Hematopoietic multipotent progenitor cell treated with erythropoietin and hydrocortisone succinate and interleukin-3 and kit ligand, for 4 days (in vitro differentiated cells): Measurements from ENCODE around the gene RTKN.

Experiments
- DNase-seq: peaks from one replicate; pipeline ENCODE4 v3.0.0-alpha.2; 2015

Gene RTKN

DNA sequence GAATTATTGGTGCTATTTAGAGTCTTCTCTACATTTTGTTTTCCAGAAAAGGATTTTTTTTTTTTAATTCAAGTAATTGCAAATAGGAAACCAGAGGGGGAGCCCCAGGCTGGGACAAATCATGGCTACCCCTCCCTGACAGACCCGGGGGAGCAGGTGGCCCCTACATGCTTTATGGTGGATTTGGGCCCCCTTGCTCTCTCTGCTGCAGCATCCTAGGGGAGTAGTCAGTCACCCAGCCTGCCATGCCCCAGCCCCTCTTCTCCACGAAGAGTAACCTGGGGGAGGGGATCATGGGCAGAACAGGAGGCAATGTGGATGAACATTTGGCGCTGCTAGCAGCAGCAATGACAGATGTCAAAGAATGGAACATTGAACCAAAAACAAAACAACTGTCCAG is 25.0 kb downstream of the RTKN start:
- peak; percentile 32 for DNase-seq

DNA sequence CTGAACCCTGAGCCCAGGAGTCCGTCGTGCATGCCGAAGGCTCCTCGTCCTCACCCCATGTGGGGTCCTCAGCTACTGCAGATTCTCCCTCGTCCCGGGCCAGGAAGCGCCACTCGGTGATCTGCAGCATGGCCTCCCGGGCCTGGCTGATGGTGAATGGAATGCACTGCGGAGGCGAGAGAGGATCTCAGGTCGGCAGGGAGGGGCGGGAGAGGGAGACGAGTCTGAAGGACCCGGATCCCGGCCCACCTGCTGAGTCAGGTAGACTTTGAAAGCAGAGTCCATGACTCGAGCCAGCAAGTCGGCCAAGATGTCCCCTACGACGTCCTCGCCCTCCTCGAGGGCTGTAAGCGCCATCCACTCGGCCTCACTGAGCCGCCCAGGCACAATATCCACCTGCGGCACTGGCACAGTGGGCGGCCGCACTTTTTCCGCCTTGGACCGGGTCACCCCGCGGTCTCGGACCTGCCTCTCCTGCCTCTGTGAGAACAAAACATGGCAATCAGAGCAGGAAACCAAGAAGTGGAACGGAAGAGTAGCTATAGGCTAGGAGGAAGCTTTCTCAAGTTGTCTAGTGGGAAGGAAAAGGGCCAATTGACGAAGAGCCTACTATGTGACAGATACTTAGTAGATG is 25.9 kb downstream of the RTKN start:
- no peak for DNase-seq

DNA sequence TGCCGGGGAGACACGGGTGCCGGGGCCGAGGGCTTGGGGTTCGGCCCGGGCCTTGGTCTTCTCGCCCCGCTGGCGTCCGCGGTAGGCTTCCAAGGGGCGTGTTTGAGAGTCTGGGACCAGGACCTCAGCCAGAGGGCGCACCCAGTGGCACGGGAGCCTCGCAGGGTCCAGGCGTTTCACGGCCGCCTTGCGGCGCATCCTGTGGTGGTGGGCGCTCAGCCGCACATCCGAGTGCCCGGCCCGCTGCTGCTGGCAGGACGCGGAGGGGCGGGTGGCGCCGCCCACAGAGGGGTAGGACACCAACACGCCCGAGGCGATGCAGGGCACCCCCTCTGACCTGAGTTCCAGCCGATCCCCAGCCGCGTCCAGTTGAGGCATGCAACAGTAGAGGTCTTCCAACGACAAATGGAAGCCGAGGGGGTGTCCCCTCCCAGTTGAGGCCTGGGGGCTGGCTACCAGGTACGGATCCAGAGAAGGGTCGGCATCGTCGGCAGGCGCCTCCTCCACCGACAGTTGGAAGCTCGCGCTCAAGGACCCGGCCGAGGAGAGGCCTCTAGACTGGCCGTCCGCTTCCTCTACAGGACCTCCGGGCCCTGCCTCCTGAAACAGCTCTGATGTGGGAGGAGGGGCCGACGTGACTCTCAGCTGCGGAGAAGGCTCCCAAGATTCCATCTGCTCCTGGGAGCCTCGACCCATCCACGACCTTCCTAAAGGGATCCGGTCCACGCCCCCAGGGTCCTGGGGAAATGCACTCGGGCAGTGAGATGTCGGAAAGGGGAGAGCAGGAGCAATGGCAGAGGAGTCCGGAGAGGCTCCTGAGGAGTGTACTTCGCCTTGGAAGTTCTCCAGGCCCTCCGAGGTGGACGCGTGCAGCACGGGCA is 26.6 kb downstream of the RTKN start:
- peak; percentile 50 for DNase-seq

DNA sequence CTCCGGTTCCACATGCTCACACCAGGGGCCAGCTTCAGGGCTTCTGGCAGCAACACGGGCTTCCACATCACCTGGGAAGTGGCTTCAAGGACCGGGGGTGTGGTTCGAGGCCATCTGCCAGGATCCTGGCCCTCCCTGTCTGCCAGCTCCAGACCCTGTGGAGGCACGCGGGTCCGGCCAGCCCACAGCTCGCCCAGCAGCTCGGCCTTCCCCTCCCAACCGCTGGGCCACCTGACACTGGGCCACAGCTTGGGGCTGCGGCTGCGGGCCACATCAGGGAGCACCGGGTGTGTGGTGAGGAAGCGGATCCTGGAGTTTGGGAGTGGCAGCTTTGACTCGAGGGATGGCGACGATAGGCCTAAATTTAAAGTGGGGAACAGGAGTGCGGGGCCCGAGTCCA is 27.3 kb downstream of the RTKN start:
- no peak for DNase-seq

DNA sequence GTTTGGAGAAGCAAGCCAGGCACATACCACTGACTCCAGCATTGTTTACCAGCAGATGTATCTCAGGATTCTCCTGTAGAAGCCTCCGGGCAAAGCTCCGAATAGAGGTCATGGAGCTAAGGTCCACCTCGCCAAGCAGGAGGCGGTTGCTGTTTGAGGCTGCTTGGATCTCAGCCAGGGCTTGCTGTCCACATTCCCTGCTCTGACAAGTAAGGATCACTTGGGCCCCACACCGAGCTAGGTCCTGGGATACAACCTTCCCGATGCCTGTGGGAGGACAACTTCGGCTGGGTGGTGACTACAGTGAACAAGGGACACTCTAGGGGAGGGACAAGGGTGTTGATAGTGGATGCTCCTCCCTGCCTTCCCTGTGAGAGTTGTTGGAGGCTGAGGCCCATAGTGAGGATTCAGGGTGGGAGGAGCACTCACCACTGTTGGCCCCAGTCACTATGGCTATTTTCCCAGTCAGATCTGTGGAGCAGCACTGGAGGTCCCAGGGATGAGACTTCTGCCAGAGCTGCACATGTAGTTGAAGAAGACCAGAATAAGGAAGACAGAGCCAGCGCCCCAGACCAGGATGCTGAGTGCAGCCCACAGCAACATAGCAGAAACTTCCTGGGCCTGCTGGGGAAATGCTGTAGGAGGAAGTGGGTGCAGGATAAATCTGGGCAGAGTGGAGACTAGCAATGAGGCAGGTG is 28.6 kb downstream of the RTKN start:
- DNase-seq, result no peak

DNA sequence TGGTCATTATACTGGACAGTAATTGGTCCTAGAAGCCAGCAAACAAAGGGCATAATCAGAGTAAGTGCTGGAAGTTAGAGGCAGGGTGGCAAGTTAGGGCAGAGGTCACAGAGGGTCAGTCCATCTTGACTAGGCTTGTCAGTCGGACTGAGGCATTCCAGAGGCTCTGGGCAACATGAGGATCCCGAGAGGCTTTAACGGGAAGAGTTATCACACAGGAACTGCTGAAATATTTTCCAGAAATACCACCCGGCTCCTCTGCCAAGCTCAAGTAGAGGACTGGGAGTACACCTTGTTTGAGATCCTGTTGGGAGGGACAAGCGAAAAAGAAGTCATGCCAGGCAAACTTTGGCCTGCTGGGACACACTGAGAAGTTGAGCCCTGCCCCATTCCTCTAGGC is 34.1 kb downstream of the RTKN start:
- DNase-seq, result no peak

DNA sequence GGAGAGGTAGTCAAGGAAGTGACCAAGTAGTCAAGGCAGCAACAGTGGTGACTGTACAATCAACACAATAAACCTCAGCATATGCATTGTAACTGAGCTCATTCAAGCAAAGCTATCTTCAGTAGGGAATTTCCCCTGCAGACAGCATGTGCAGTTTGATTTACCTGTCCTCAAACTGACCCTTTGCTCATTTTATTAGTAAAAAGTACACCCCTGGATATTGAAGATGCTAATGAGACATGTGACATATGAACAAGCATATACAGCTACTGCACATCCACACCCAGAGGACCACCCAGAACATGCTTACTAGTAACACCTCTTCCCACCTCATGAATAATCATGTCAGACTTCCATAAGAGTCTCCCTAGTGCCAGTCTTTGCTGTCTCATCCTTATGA is 35.7 kb downstream of the RTKN start:
- DNase-seq, result no peak

DNA sequence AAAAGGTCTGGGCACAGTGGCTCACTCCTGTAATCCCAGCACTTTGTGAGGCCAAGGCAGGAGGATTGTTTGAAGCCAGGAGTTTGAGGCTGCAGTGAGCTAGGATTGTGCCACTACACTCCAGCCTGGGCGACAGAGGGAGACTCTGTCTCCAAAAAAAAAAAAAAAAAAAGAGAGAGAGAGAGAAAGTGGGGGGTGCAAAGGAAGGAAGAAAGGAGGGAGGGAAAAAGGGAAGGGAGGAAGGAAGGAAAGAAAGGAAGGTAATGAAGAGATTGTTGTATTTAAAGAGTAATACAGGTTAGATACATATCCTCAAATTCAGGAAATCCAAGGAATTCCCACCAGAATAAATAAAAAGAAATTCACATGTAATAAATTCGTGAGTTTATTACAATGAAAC is 39.8 kb downstream of the RTKN start:
- DNase-seq, result no peak

DNA sequence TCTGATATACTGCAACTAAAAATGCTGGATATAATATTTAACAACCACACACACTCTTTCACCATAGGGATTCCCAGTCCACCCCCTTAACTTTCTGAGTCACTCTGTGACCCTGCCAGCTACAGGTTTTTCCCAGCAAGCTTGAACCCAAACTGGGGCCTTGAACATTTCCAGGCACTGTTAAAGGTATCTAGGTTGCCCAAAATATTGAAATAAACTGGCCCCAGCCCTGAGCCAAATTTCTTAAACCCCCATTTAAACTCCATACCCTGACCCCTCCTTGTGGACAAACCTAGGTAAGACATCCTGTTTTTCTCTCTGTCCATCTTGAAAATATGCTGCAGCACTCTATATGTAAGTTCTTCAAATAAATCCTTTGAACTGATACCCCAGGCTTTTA is 42.0 kb downstream of the RTKN start:
- DNase-seq, result peak; percentile 78

DNA sequence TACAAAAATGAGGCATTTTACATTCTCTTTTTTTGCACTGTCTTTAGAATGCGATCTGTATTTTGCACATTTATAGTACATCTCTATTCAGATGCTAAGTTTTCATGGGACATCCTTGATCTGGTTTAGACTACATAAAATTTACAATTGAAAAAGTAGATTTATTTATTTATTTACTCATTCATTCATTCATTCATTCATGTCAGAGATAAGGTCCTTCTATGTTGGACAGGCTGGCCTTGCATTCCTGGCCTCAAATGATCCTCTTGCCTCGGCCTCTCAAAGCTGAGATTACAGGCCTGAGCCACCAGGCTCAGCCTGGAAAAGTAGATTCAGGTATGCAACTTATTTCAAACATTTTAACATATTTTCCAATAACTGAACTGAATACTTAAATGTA is 45.6 kb downstream of the RTKN start:
- no peak for DNase-seq

DNA sequence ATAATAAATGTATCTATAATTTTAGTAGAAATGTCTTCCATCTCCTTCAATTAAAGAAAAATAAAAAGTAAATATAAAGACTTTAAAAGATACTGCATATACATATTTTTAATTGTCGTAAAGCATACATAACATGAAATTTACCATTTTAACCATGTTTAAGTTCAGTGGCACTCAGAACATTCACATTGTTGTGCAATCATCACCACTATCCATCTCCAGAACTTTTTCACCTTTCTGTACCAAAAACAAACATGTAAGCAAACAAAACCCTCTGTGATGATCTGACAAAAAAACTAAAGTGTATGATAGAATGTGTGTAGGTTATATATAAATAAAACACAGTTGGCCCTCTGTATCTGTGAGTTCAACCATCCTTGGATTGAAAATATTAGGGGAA is 48.2 kb downstream of the RTKN start:
- no peak for DNase-seq

DNA sequence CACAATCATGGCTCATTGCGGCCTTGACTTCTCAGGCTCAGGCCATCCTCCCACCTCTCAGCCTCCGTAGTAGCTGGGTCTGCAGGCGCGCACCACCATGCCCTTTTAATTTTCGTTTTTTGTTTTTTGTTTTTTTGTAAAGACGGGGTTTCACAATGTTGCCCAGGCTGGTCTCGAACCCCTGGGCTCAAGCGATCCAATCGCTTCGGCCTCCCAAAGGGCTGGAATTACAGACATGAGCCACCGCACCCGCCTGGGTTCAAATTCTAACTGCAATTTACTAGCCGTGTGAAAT is 49.3 kb downstream of the RTKN start:
- no peak for DNase-seq

DNA sequence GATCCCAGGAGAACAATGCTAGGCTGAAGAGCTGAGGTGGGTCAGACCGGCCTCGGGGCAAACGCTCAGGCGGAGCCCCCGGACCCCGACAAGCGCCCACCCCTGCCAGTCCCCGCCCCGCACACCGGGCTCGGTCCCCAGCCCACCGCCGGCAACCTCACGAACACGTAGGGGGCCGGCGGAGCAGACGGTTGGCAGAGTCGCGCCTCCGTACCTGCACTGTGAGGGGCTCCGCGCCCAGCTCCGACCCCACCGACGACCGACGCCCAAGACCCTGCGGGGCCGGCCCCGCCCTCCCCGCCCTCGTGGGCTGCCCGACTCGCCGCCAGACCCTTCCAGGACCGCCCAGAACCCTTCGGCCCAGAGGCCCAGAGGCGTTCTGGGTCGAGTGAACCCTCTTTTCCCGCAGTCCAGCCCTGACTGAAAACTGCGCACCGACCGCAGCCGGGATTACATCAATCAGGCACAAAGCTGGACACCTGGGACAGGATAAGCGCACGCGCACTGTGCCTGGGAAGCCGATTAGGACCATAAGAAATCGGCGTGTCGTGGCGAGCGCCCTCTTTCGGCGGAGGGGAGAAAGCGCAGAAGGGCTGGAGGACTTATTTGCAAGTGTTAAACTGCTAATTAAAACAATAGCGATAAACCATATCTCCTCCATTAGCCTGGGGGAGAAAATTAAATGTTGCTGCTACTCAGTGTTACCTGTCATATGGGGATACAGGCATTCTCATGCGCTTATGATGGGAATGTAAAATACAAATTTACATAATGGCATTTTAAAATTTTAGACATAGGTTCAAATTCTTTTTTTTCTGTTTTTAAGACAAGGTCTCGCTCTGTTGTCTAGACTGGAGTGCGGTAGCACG is 49.9 kb downstream of the RTKN start:
- DNase-seq, result peak; percentile 97

DNA sequence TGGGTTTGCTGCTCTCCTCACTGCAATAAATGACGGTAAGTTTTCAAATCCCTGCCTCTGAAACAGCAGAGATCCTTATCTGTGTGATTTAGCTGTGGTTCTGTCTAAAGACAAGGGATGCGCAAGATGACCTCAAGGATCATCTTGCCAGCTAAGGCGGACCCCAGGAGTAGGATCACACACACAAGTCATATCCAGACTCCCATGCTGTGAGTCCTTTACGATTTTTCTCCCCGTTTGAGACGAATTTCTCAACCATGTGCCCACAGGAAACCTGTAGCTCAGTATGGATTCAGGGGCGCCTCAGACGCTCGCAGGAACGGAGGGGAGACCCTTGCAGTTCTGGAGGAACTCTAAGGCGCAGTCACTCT is 50.5 kb downstream of the RTKN start:
- peak; percentile 44 for DNase-seq

DNA sequence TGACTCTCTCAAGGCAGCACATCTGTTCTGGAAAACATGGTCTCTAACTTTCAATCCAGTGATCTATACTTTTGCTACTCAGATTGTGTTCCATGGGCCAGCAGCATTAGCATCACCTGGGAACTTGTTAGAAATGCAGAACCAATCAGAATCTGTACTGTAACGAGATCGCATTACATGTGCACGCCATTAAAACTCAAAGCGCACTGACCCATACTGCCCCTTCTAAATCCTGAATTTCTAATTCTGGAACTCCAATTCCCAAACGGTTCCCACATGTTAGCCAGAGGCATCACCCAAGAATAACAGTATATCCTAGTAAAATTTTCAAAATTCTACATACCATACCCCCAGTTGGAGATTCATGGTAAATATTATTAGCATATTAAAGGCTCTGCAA is 51.1 kb downstream of the RTKN start:
- DNase-seq, result no peak

DNA sequence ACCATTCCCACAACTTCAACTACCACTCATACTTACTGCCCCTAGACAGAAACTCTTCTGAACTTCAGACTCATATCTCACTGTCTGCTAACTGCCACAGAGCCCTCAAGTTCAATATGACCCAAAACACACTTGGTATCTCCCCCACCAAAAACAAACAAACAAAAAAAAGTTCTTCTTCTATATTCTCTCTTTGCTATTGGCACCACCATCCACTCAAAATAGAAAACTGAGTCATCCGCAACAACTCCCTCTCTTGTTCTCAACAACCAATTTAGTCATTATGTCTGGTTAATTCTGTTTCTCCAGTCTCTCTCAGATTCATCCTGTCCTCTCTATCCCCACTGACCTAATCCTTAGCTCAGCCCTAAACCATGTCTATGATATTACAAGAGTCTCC is 54.4 kb downstream of the RTKN start:
- no peak for DNase-seq

DNA sequence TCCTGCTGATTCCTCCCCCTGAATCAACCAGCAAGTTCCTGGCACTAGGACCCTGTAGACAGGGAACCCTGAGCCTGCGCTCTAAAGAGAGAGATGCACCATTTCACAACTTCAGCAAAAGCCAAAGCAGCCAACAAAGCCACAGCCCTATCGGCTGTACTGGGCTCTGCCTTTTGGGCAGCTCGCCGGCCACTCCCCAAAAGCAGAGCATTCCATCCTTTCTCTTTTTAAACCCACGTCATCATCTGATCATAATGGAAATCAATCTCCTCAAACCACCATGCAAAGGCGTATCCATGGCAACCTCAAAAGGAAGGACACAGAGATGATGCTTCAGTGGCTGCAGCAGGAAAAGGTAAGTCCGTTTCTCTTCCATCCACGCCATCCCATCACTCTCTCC is 56.3 kb downstream of the RTKN start:
- DNase-seq, result peak; percentile 43

DNA sequence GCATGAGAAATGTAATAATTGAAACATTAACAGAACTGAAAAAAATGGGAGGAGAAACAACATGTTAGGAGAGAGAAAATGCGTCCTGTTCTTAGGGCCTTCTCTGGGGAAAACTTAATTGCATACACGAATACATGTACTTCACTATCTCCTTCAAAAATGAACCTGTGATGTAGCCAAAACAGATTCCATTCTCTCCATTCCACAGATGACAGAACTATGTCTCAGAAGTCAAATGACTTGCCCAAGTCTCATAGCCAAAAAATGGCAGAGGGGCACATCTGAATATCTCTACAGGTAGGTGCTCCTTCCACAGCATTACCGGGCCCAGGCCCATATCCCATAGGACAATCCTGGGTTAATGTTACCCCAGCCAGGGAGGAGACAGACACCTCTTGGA is 57.7 kb downstream of the RTKN start:
- no peak for DNase-seq

DNA sequence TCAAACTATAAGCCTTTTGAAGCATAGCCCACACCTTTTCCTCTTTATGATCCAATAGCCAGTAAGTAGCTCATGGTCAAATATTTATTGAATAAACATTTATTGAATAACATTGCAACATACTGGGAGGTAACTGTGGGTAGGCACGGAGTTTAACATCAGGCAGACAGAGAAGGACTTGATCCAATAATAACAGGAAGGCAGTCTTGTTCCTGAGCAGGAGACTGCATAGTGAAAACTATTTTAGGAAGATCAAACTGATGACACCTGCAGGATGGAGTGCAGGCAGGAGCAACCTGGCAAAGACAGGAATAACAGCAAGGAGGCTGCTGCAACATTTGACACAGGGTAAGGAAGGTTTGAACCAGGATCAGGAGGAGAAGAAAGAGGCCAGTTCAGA is 58.5 kb downstream of the RTKN start:
- DNase-seq, result no peak

DNA sequence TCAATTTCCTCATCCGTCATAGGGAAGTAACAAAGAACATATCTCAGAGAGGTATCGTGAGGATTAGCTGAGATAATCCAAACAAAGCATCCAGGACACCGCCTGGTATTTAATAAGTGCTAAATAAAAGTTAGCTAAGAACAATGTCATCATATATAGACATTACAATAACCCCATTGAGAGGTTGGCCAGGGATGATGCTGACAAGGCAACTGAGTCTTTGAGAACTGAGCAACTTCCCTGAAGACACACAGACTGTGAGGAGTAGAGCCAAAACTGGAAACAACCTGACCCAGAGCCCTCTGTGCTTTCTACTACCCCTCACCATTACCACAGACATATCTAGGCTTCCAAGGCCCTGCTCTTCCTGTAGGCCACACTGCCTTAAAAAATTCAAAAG is 60.0 kb downstream of the RTKN start:
- DNase-seq, result no peak

DNA sequence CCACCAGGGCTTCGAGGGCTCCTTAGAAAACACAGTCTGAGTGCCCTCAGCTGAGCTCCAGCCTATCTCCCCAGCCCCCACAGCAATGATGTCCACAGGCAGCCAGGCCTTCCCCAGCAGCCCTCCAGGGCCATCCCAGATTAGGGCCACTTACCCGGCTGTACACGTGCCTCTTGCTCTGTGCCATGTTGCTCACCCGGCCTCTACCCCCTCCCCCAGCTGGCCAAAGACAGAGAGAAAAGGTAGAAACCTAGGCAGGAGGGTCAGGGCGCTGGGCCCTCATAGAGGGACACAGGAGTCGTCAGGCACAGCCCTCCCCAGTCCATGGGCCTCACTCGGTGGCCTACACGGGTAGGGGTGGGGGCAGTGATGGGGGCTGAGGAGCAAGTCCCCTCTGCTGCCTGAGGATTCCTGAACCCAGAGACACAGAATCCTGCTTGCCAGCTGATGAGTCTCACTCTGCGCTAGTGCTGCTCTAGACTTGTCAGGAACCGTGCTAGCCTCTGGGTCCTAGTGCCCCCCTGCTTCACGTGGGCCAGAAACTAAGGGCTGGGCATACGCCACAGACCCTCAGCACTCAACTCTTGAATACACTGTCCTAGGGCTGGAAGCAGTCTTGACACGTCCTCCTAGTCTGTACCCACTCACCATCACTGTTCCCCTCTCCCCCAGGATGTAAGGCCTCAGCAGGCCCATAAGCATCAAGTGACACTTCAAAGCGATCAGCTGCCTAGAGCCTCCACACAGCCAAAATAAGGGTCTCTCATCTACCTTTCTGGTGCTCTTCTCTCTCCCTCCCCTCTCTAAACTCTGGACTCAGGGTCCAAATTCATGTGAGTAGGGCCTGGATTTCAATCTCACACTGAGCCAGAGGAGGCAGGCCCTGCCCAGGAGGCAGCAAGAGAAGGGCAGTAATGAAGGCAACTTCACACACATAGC is 61.6 kb downstream of the RTKN start, which contains the start of gene DCTN1:
Gene DCTN1 (minus strand): TSS at position 461 of the 939 bp plus-strand sequence. CDS start 274 bp downstream, at position 187.
- peak; percentile 34 for DNase-seq

DNA sequence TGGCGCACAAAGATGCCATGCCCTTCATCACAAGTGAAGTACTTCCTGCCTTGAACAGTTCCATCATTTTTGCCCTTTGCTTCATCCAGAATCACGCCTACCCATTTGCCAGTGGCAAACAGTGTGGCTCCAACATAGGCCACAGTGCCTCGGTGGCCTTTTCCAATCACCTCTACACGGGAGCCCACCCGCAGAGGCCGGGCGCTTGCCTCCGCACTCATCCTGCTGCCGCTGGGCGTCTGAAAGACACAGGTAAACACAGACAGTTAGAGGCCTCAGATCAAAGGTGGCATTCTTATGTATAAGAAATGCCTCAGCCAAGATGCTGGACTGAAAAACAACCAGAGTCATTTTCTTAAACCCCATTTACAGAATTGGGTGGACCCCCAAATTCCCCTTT is 63.7 kb downstream of the RTKN start:
- DNase-seq, result no peak
